ENCODE measurements around the gene ADCY6. TPM values are rescaled to one million over a fixed set of nuclear protein-coding genes. Genes with fewer than 3 reads are reported as not detected.

ADCY6 gene
- total RNA-seq, 2 experiments from 2014 or later, result not detected

- Histone ChIP-seq H2AFZ (ENCODE audit: low read length) (no peak overlapping the region), H3K9me2 (ENCODE audit: insufficient read depth, low read length) (no peaks in the 10 kb centered on the region), H3K36me3 (ENCODE audit: insufficient read depth, low read length) (no peaks in the 10 kb centered on the region), H3K9me3 (ENCODE audit: low read length) (no peaks in the 10 kb centered on the region), H3K79me2 (ENCODE audit: insufficient read depth, low read depth, low read length) (no peaks in the 10 kb centered on the region), H3K4me1 (ENCODE audit: insufficient read depth, low read length, poor library complexity, severe bottlenecking) (peaks cover 12% of the 10 kb centered on the region), H4K20me1 (ENCODE audit: insufficient read depth, low read length) (no peaks in the 10 kb centered on the region), H3K4me3 (ENCODE audit: low read depth, low read length, poor library complexity, severe bottlenecking) (no peak overlapping the region), H3K27ac (ENCODE audit: low read depth, low read length, poor library complexity, severe bottlenecking) (no peak overlapping the region), H3K4me2 (ENCODE audit: low read length) (no peak overlapping the region)
- no peak for DNase-seq (ENCODE audit: low spot score)
- no peak for TF ChIP-seq CTCF (conservative IDR thresholded peaks at IDR 0.05; ENCODE audit: low read length)
- no TSS peak for BruUV-seq (replicated peaks)
- ChIA-PET CTCF (ENCODE audit: unreplicated experiment) (no interaction called here), POLR2A (no interaction called here)
- intact Hi-C loops (cut with micrococcal nuclease; ENCODE audit: unreplicated experiment), result no loop called here
Observed at GRCh38 chr12:48810903-48811431, 22.1 kb upstream of the ADCY6 start.

GRCh38 chr12:48807981-48808380, 19.1 kb upstream of the ADCY6 start:
- Histone ChIP-seq H3K36me3 (ENCODE audit: insufficient read depth, low read length) (no peaks in the 10 kb centered on the region), H3K79me2 (ENCODE audit: insufficient read depth, low read depth, low read length) (no peaks in the 10 kb centered on the region), H4K20me1 (ENCODE audit: insufficient read depth, low read length) (no peaks in the 10 kb centered on the region), H3K4me3 (ENCODE audit: low read depth, low read length, poor library complexity, severe bottlenecking) (no peak overlapping the region), H3K9me2 (ENCODE audit: insufficient read depth, low read length) (no peaks in the 10 kb centered on the region), H3K9me3 (ENCODE audit: low read length) (no peaks in the 10 kb centered on the region), H3K4me2 (ENCODE audit: low read length) (no peak overlapping the region), H3K4me1 (ENCODE audit: insufficient read depth, low read length, poor library complexity, severe bottlenecking) (no peaks in the 10 kb centered on the region), H2AFZ (ENCODE audit: low read length) (no peak overlapping the region), H3K27ac (ENCODE audit: low read depth, low read length, poor library complexity, severe bottlenecking) (no peak overlapping the region)
- no TSS peak for BruUV-seq (replicated peaks)
- DNase-seq (ENCODE audit: low spot score), result no peak
- ChIA-PET POLR2A (no interaction called here), CTCF (ENCODE audit: unreplicated experiment) (no interaction called here)
- intact Hi-C loops (cut with micrococcal nuclease; ENCODE audit: unreplicated experiment), result no loop called here
- TF ChIP-seq EZH2phosphoT487 (IDR thresholded peaks at IDR 0.05; ENCODE audit: borderline replicate concordance, low read depth, low read length) (no peak), CTCF (conservative IDR thresholded peaks at IDR 0.05; ENCODE audit: low read length) (no peak)

- H3K4me2 ChIP-seq (ENCODE audit: low read length), result no peak overlapping the region
- H3K36me3 ChIP-seq (ENCODE audit: insufficient read depth, low read length), result no peaks in the 10 kb centered on the region
- no peak for TF ChIP-seq CTCF (conservative IDR thresholded peaks at IDR 0.05; ENCODE audit: low read length)
- no peak for TF ChIP-seq EZH2phosphoT487 (IDR thresholded peaks at IDR 0.05; ENCODE audit: borderline replicate concordance, low read depth, low read length)
- no TSS peak for BruUV-seq (replicated peaks)
- CTCF ChIA-PET (ENCODE audit: unreplicated experiment), result interaction anchor here (0.9 kb wide), 1 partner anchor 12 kb away, joined by 5 read pairs; no protein-coding TSS in a partner anchor
- intact Hi-C loops (cut with micrococcal nuclease; ENCODE audit: unreplicated experiment), result no loop called here
- no peaks in the 10 kb centered on the region for H3K9me2 ChIP-seq (ENCODE audit: insufficient read depth, low read length)
- H4K20me1 ChIP-seq (ENCODE audit: insufficient read depth, low read length), result no peaks in the 10 kb centered on the region
- H2AFZ ChIP-seq (ENCODE audit: low read length), result no peak overlapping the region
- DNase-seq (ENCODE audit: low spot score), result no peak
- H3K4me1 ChIP-seq (ENCODE audit: insufficient read depth, low read length, poor library complexity, severe bottlenecking), result no peaks in the 10 kb centered on the region
- no peak overlapping the region for H3K4me3 ChIP-seq (ENCODE audit: low read depth, low read length, poor library complexity, severe bottlenecking)
- H3K9me3 ChIP-seq (ENCODE audit: low read length), result no peaks in the 10 kb centered on the region
- no peaks in the 10 kb centered on the region for H3K79me2 ChIP-seq (ENCODE audit: insufficient read depth, low read depth, low read length)
- POLR2A ChIA-PET, result no interaction called here
- H3K27ac ChIP-seq (ENCODE audit: low read depth, low read length, poor library complexity, severe bottlenecking), result no peak overlapping the region
Observed at GRCh38 chr12:48803675-48804074, 14.8 kb upstream of the ADCY6 start.
